NCI-H82 (cell line): ENCODE results near the gene ACTN3.
"Not testable (repeated sequence)": the region's sequence is repeated elsewhere in the genome, so short reads cannot be mapped to it uniquely, and the experiment has no call there.

Experiments
- DNase-seq: peaks from one replicate; lab custom pipeline; 2025; lab: John Stamatoyannopoulos, UW

The ACTN3 gene

GRCh38 chr11:66600219-66600618 lies 53.5 kb downstream of the ACTN3 start:
- no peak for DNase-seq

GRCh38 chr11:66600631-66601233 lies 54.0 kb downstream of the ACTN3 start:
- DNase-seq: no peak

GRCh38 chr11:66603072-66603471 lies 56.4 kb downstream of the ACTN3 start:
- DNase-seq: no peak

GRCh38 chr11:66604155-66604554 lies 57.5 kb downstream of the ACTN3 start:
- DNase-seq: no peak

- not testable (repeated sequence) for DNase-seq
Observed at GRCh38 chr11:66606608-66607007, 59.9 kb downstream of the ACTN3 start.

- DNase-seq: no peak
Observed at GRCh38 chr11:66607126-66607834, 60.6 kb downstream of the ACTN3 start.

- peak; percentile 94 for DNase-seq
Observed at GRCh38 chr11:66609721-66610617, 63.3 kb downstream of the ACTN3 start.

- DNase-seq: no peak
Observed at GRCh38 chr11:66612458-66612857, 65.8 kb downstream of the ACTN3 start.
